Mucosa of descending colon (tissue), 3 donors: Measurements from ENCODE around the gene ANGPTL3. TPM values are rescaled to one million over a fixed set of nuclear protein-coding genes. Genes with fewer than 3 reads are reported as not detected.

Experiments
- ATAC-seq: fragments of 200-7000 bp; cut with Tn5 transposase; one replicate; pipeline ENCODE4 v1.9.1; 2020; ENCODE audit warnings: mild to moderate bottlenecking, moderate library complexity
- DNase-seq, 3 donors: peaks; one replicate each; pipeline ENCODE4 v3.0.0-alpha.2; 2020
- H3K36me3 ChIP-seq: fragments of 200-600 bp; one replicate; pipeline ENCODE4 v1.8.0; 2021; ENCODE audit warnings: low read depth, mild to moderate bottlenecking
- H3K4me1 ChIP-seq: fragments of 200-600 bp; one replicate; pipeline ENCODE4 v1.8.0; 2021; ENCODE audit warnings: low read depth, mild to moderate bottlenecking
- H3K4me3 ChIP-seq: fragments of 200-600 bp; one replicate; pipeline ENCODE4 v1.8.0; 2021; ENCODE audit warnings: mild to moderate bottlenecking
- H3K9me3 ChIP-seq: fragments of 200-600 bp; one replicate; pipeline ENCODE4 v1.8.0; 2021; ENCODE audit warnings: mild to moderate bottlenecking
- intact Hi-C, 2 donors: fragments of 100-400 bp; cut with DNase I in 1 of 2; cut with micrococcal nuclease in 1 of 2; formaldehyde crosslinking; loops; one replicate each; pipeline versions ENCODE4 v1.11.0 to v1.11.1; 2022; cut with DNase I, micrococcal nuclease
- total RNA-seq, 3 donors: library from RNA; stranded (reverse); fragmentation: NEBNext Ultra II Directional in 2 of 3; extraction: Animal tissue kit (Norgen Biotek cat#: 25700) in 2 of 3; gene quantifications; one replicate each; pipeline versions ENCODE4 v1.2.1 to v1.2.4, GENCODE V29; 2021 to 2023
- TF ChIP-seq, protein P1 (sequence below): fragments of 200-600 bp; IDR thresholded peaks from one replicate; pipeline ENCODE4 v1.8.0; 2022; ENCODE audit warnings: antibody characterized with exemption, mild to moderate bottlenecking
- donor health status: DM: no; HTN: no; CAD: no; lungs with moderate emphysema.
- donor health status: DM: no; HTN: no; CAD: no.
- donor health status: DM: no; HTN: yes; CAD: no.

Gene ANGPTL3
- total RNA-seq, 3 donors from 2014 or later, result not detected

GRCh38 chr1:62585469-62586155, 11.7 kb upstream of the ANGPTL3 start:
- H3K36me3 ChIP-seq, result no peaks in the 10 kb centered on the region
- TF ChIP-seq, protein P1, sequence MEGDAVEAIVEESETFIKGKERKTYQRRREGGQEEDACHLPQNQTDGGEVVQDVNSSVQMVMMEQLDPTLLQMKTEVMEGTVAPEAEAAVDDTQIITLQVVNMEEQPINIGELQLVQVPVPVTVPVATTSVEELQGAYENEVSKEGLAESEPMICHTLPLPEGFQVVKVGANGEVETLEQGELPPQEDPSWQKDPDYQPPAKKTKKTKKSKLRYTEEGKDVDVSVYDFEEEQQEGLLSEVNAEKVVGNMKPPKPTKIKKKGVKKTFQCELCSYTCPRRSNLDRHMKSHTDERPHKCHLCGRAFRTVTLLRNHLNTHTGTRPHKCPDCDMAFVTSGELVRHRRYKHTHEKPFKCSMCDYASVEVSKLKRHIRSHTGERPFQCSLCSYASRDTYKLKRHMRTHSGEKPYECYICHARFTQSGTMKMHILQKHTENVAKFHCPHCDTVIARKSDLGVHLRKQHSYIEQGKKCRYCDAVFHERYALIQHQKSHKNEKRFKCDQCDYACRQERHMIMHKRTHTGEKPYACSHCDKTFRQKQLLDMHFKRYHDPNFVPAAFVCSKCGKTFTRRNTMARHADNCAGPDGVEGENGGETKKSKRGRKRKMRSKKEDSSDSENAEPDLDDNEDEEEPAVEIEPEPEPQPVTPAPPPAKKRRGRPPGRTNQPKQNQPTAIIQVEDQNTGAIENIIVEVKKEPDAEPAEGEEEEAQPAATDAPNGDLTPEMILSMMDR, result no peak
- H3K4me3 ChIP-seq, result no peak overlapping the region
- no peaks in the 10 kb centered on the region for H3K9me3 ChIP-seq
- no peaks in the 10 kb centered on the region for H3K4me1 ChIP-seq
- ATAC-seq (no peak), DNase-seq (no peak)
- intact Hi-C loops, result no loop called here

DNA sequence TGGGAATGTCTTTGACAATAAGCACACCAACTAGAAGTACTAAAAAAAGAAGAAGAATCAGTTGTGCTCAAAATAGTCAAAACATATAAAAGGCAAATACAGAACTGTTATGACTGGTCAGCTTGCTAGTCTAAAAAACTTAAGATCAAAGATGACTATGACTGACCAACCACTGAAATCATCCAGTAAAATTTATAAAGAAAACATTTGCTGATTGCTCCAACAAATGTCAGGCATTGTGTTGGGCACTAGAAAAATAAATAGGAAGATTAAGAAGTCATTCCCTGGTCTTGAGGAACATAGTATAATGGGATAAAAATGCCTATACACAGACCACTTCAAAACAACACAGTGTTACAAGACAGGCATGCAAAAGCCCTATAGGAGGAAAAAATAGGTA, 9.3 kb upstream of the ANGPTL3 start:
- Histone ChIP-seq H3K4me1 (no peaks in the 10 kb centered on the region), H3K36me3 (no peaks in the 10 kb centered on the region), H3K4me3 (no peak overlapping the region), H3K9me3 (no peaks in the 10 kb centered on the region)
- ATAC-seq, result no peak
- DNase-seq, result no peak
- TF ChIP-seq, protein P1, result no peak
- intact Hi-C loops, result no loop called here

DNA sequence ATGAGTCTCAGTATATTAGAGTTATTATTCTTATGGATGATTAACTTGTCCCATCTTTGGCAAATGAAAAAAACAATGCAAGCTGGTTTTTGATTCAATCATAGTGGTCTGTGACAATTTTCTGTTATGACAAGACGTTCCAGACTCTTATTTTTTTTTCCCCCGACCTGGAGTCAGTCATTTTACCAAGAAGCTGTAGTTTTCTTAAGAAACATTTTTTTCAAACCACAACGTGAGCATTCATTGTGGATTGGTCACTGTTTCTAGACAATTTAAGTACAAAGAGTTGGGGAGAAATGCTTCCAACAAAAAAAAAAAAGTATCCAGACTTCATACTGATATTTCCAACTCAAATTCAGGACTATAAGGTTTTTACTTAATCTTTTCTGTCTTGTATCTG, 8.0 kb upstream of the ANGPTL3 start:
- Histone ChIP-seq H3K4me1 (no peaks in the 10 kb centered on the region), H3K4me3 (no peak overlapping the region), H3K9me3 (no peaks in the 10 kb centered on the region), H3K36me3 (no peaks in the 10 kb centered on the region)
- intact Hi-C loops, result no loop called here
- no peak for ATAC-seq
- TF ChIP-seq, protein P1, result no peak
- DNase-seq, result no peak

- no peaks in the 10 kb centered on the region for H3K36me3 ChIP-seq
- peak; percentile 32 for ATAC-seq
- intact Hi-C loops, result no loop called here
- no peaks in the 10 kb centered on the region for H3K4me1 ChIP-seq
- H3K9me3 ChIP-seq, result no peaks in the 10 kb centered on the region
- no peak overlapping the region for H3K4me3 ChIP-seq
- TF ChIP-seq, protein P1, result no peak
- no peak for DNase-seq
These were observed 6.9 kb upstream of the ANGPTL3 start for GRCh38 chr1:62590255-62590969.

DNA sequence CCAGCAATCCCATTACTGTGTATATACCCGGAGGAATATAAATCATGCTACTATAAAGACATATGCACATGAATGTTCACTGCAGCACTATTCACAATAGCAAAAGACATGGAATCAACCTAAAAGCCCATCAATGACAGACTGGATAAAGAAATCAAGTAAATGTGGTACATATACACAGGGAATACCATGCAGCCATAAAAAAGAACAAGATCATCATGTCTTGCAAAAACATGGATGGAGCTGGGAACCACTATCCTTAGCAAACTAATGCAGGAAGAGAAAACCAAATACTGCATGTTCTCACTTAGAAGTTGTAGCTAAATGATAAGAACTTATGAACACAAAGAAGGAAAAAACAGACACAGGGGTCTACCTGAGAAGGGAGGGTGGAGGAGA, 6.4 kb upstream of the ANGPTL3 start:
- Histone ChIP-seq H3K4me3 (no peak overlapping the region), H3K9me3 (no peaks in the 10 kb centered on the region), H3K4me1 (no peaks in the 10 kb centered on the region), H3K36me3 (no peaks in the 10 kb centered on the region)
- intact Hi-C loops, result no loop called here
- DNase-seq (no peak), ATAC-seq (no peak)
- TF ChIP-seq, protein P1, result no peak
